IMR-90 (cell line): Measurements from ENCODE around the gene ECPAS. TPM values are rescaled to one million over a fixed set of nuclear protein-coding genes. Genes with fewer than 3 reads are reported as not detected.

Source experiments
- ATAC-seq: fragments of 200-7000 bp; cut with Tn5 transposase; 2 replicates; pipeline ENCODE4 v1.9.1; 2020; ENCODE audit warnings: low read depth, mild to moderate bottlenecking, moderate library complexity
- BruUV-seq: library from RNA; stranded (reverse); fragments of 400-500 nt; replicated peaks from 2 replicates; lab custom pipeline; 2021; lab: Mats Ljungman, UMichigan
- CTCF ChIA-PET: fragments of 300-600 bp; formaldehyde crosslinking; extraction: SDS; loops from one replicate; lab custom pipeline; 2021; ENCODE audit warnings: antibody characterized with exemption; lab: Yijun Ruan, JAX
- POLR2A ChIA-PET: fragments of 300-600 bp; sonication (Branson Sonifier 250); formaldehyde crosslinking; loops from one replicate; lab custom pipeline; 2022; ENCODE audit warnings: antibody characterized with exemption; ENCODE audit not compliant: unreplicated experiment; lab: Charles Lee
- DNase-seq: peaks from one replicate; pipeline ENCODE4 v3.0.0; 2013
- H2AFZ ChIP-seq: replicated peaks from 2 replicates; pipeline ENCODE3; 2013; ENCODE audit warnings: low read length, mild to moderate bottlenecking; ENCODE audit not compliant: poor library complexity
- H2AK5ac ChIP-seq: 2 replicates; pipeline ENCODE4 v1.6.1; 2013; ENCODE audit warnings: low read depth, low read length, inconsistent platforms
- H2AK9ac ChIP-seq: replicated peaks from 2 replicates; pipeline ENCODE3; 2013; ENCODE audit warnings: mild to moderate bottlenecking, low read depth, low read length, moderate library complexity; ENCODE audit not compliant: poor library complexity
- H2BK120ac ChIP-seq: 2 replicates; pipeline ENCODE4 v1.6.1; 2013; ENCODE audit warnings: low read depth, low read length, inconsistent platforms
- H2BK15ac ChIP-seq: 3 replicates; pipeline ENCODE4 v1.6.1; 2013; ENCODE audit warnings: low read depth, low read length, inconsistent platforms
- H2BK20ac ChIP-seq: 2 replicates; pipeline ENCODE4 v1.6.1; 2013; ENCODE audit warnings: low read depth, mild to moderate bottlenecking, inconsistent platforms, low read length, moderate library complexity
- H2BK5ac ChIP-seq: 2 replicates; pipeline ENCODE4 v1.6.1; 2013; ENCODE audit warnings: mild to moderate bottlenecking, low read depth, low read length, inconsistent platforms; ENCODE audit not compliant: poor library complexity, severe bottlenecking
- H3K14ac ChIP-seq: replicated peaks from 2 replicates; pipeline ENCODE4 v1.6.1; 2013; ENCODE audit warnings: low read depth, low read length, inconsistent platforms
- H3K18ac ChIP-seq: 2 replicates; pipeline ENCODE4 v1.6.1; 2013; ENCODE audit warnings: low read depth, low read length, control low read depth
- H3K23ac ChIP-seq: 2 replicates; pipeline ENCODE4 v1.6.1; 2013; ENCODE audit warnings: low read depth, low read length, inconsistent platforms
- H3K27ac ChIP-seq: 2 replicates; pipeline ENCODE4 v1.5.1; 2013; ENCODE audit warnings: mild to moderate bottlenecking, control low read depth, low read length; ENCODE audit not compliant: insufficient read depth
- H3K27me3 ChIP-seq: 2 replicates; pipeline ENCODE4 v1.6.1; 2013; ENCODE audit warnings: low read length; ENCODE audit not compliant: control insufficient read depth, insufficient read depth
- H3K36me3 ChIP-seq: 2 replicates; pipeline ENCODE4 v1.6.1; 2013; ENCODE audit warnings: low read length, mixed read lengths; ENCODE audit not compliant: control insufficient read depth, insufficient read depth
- H3K4ac ChIP-seq: 2 replicates; pipeline ENCODE4 v1.6.1; 2013; ENCODE audit warnings: low read depth, low read length, inconsistent platforms
- H3K4me1 ChIP-seq: 2 replicates; pipeline ENCODE4 v1.6.1; 2013; ENCODE audit warnings: low read length, mixed read lengths; ENCODE audit not compliant: control insufficient read depth, insufficient read depth
- H3K4me2 ChIP-seq: 2 replicates; pipeline ENCODE4 v1.6.1; 2013; ENCODE audit warnings: low read depth, mild to moderate bottlenecking, control low read depth, low read length, moderate library complexity
- H3K4me3 ChIP-seq: 2 replicates; pipeline ENCODE4 v1.5.1; 2013; ENCODE audit warnings: low read depth, mild to moderate bottlenecking, control low read depth, low read length, moderate library complexity; ENCODE audit not compliant: insufficient read depth
- H3K56ac ChIP-seq: 2 replicates; pipeline ENCODE4 v1.6.1; 2013; ENCODE audit warnings: low read length, inconsistent platforms; ENCODE audit not compliant: insufficient read depth; ENCODE audit errors: extremely low read depth
- H3K79me1 ChIP-seq, 2 experiments: 2 replicates each; pipeline ENCODE4 v1.6.1; 2013; ENCODE audit warnings: low read length in 2 of 2, inconsistent platforms in 1 of 2, low read depth in 1 of 2
- H3K9ac ChIP-seq: 2 replicates; pipeline ENCODE4 v1.6.1; 2013; ENCODE audit warnings: low read depth, low read length, control low read depth
- H3K9me1 ChIP-seq: 2 replicates; pipeline ENCODE4 v1.6.1; 2013; ENCODE audit warnings: low read length, inconsistent platforms; ENCODE audit not compliant: insufficient read depth
- H3K9me3 ChIP-seq: 2 replicates; pipeline ENCODE4 v1.6.1; 2013; ENCODE audit warnings: low read length; ENCODE audit not compliant: control insufficient read depth, insufficient read depth
- H4K20me1 ChIP-seq: 2 replicates; pipeline ENCODE4 v1.6.1; 2013; ENCODE audit warnings: low read length, inconsistent platforms; ENCODE audit not compliant: insufficient read depth
- H4K5ac ChIP-seq: 2 replicates; pipeline ENCODE4 v1.6.1; 2013; ENCODE audit warnings: mild to moderate bottlenecking, low read depth, low read length, control low read depth
- H4K8ac ChIP-seq, 2 experiments: 2 replicates each; pipeline ENCODE4 v1.6.1; 2013; ENCODE audit warnings: low read depth in 2 of 2, low read length in 2 of 2, control low read depth in 1 of 2, inconsistent platforms in 1 of 2
- H4K91ac ChIP-seq: 2 replicates; pipeline ENCODE4 v1.6.1; 2013; ENCODE audit warnings: low read depth, low read length, inconsistent platforms; ENCODE audit not compliant: insufficient read depth
- MAZ ChIP-seq: IDR thresholded peaks from 2 replicates; pipeline ENCODE4 v1.6.1; 2012; ENCODE audit warnings: low read depth, mild to moderate bottlenecking, low read length, improper control_type of control experiment, moderate library complexity, borderline replicate concordance
- RAD21 ChIP-seq: IDR thresholded peaks from 2 replicates; pipeline ENCODE4 v1.6.1; 2012; ENCODE audit warnings: low read length, improper control_type of control experiment
- SMC3 ChIP-seq: fragments of 150-350 bp; IDR thresholded peaks from 2 replicates; pipeline ENCODE4 v1.6.1; 2016; ENCODE audit warnings: low read depth, mild to moderate bottlenecking, antibody characterized with exemption, low read length, moderate library complexity
- WGBS, 2 experiments: methylation state at CpG; one replicate each; pipeline versions ENCODE4 v1.1.5 to v1.1.7; 2013; ENCODE audit warnings: missing lambda C conversion rate in 2 of 2; ENCODE audit not compliant: insufficient read length in 1 of 2; ENCODE audit errors: extremely low coverage in 2 of 2; 5-methylcytosine and 5-hydroxymethylcytosine counted together
- dilution Hi-C: fragments of 300-500 bp; cut with HindIII; formaldehyde crosslinking; loops from one replicate; pipeline ENCODE4 v1.14.3; 2018; ENCODE audit warnings: low sequenced_read_pairs; ENCODE audit not compliant: unreplicated experiment
- in situ Hi-C: fragments of 300-500 bp; cut with MboI; formaldehyde crosslinking; loops from 3 replicates; pipeline ENCODE4 v1.14.3; 2019; ENCODE audit warnings: low sequenced_read_pairs, inconsistent platforms, mixed read lengths
- intact Hi-C: fragments of 100-400 bp; cut with micrococcal nuclease; formaldehyde crosslinking; loops from 2 replicates; pipeline ENCODE4 v1.10.0; 2022
- polyA plus RNA-seq, 3 experiments: library from polyadenylated mRNA; depleted of rRNA; stranded (reverse); fragments of >200 nt; gene quantifications; 2 replicates each; pipeline ENCODE4 v1.2.3, GENCODE V29; 2012; ENCODE audit warnings: low replicate concordance in 1 of 3
- total RNA-seq: library from RNA; depleted of rRNA; stranded (reverse); fragments of >200 nt; gene quantifications from 2 replicates; pipeline ENCODE4 v1.2.3, GENCODE V29; 2012

ECPAS gene
- total and polyA plus RNA-seq, 2 of the 4 experiments (the other 2 are of a cell fraction) = 20.1 to 54.8 TPM

DNA sequence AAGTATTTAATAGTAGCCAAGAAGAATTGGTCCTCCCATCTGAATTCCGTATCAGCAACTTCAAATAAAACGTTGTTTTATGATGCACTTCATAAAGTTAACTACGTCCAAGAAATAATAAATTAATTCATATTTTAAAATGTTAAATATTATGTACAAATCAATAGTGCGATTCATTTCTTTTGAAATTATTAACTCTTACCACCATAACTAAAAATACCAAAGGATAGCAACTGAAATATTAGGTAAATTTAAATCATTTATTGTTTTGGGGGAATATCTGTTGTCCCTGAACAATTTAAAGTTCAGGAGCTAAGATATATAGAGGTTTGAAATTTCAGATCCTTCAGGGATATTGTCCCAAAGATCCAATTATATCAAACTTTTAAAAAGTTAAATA is 154.1 kb downstream of the ECPAS start, which contains the start of gene OR2K2:
Gene OR2K2, minus strand, starts transcription at position 101 of the 400 bp plus-strand sequence. CDS start 1,791 bp downstream, outside the sequence.
- H3K18ac ChIP-seq = no peak within 1 kb of the TSS
- H2BK20ac ChIP-seq = no peak within 1 kb of the TSS
- POLR2A ChIA-PET = no interaction called here
- H2BK120ac ChIP-seq = no peak within 1 kb of the TSS
- no peaks in the 10 kb centered on the region for H3K36me3 ChIP-seq
- H2AFZ ChIP-seq = no peak within 1 kb of the TSS
- H2AK9ac ChIP-seq = no peak within 1 kb of the TSS
- no peak within 1 kb of the TSS for H3K4me2 ChIP-seq
- H4K5ac ChIP-seq = no peak within 1 kb of the TSS
- DNase-seq (no peak), ATAC-seq (no peak)
- H2BK5ac ChIP-seq = no peak within 1 kb of the TSS
- no peak within 1 kb of the TSS for H4K91ac ChIP-seq
- no peaks in the 10 kb centered on the region for H3K9me1 ChIP-seq
- no peak within 1 kb of the TSS for H3K14ac ChIP-seq
- H2AK5ac ChIP-seq = no peak within 1 kb of the TSS
- H3K4me3 ChIP-seq = no peak within 1 kb of the TSS
- dilution Hi-C loops (no loop called here), in situ Hi-C loops (loop anchor here (25.0 kb wide), 1 partner anchor 1018 kb away; no protein-coding TSS in a partner anchor), intact Hi-C loops (no loop called here)
- H3K9ac ChIP-seq = no peak within 1 kb of the TSS
- no peaks in the 10 kb centered on the region for H3K4me1 ChIP-seq
- no peak within 1 kb of the TSS for H3K23ac ChIP-seq
- BruUV-seq = no TSS peak
- H3K56ac ChIP-seq = no peak within 1 kb of the TSS
- no peak within 1 kb of the TSS for H4K8ac ChIP-seq
- no peak within 1 kb of the TSS for H3K27ac ChIP-seq
- H3K4ac ChIP-seq = no peak within 1 kb of the TSS
- H3K9me3 ChIP-seq = no peaks in the 10 kb centered on the region
- WGBS, 2 experiments = no CpG with 5 or more reads among the region's 4 CpGs
- peaks cover 3% of the 10 kb centered on the region for H3K27me3 ChIP-seq
- TF ChIP-seq SMC3 (no peak), MAZ (no peak), RAD21 (no peak)
- H2BK15ac ChIP-seq = no peak within 1 kb of the TSS
- H4K20me1 ChIP-seq = no peaks in the 10 kb centered on the region
- no peaks in the 10 kb centered on the region for H3K79me1 ChIP-seq
- CTCF ChIA-PET = no interaction called here
